Fibroblast of skin of right quadriceps (primary cell): ENCODE results near the gene ARHGEF3.
"Not testable (repeated sequence)": the region's sequence is repeated elsewhere in the genome, so short reads cannot be mapped to it uniquely, and the experiment has no call there.

ENCODE experiments used
- DNase-seq: peaks from one replicate; pipeline ENCODE4 v3.0.0-alpha.2; 2013

Gene ARHGEF3

GRCh38 chr3:56764904-56765547, 36.7 kb downstream of the ARHGEF3 start:
- DNase-seq = no peak

GRCh38 chr3:56764184-56764583, 37.6 kb downstream of the ARHGEF3 start:
- no peak for DNase-seq

GRCh38 chr3:56763233-56763632, 38.5 kb downstream of the ARHGEF3 start:
- no peak for DNase-seq

GRCh38 chr3:56762718-56763117, 39.0 kb downstream of the ARHGEF3 start:
- no peak for DNase-seq

- peak; percentile 26 for DNase-seq
These were observed 39.7 kb downstream of the ARHGEF3 start for GRCh38 chr3:56761887-56762651.

GRCh38 chr3:56761023-56761422, 40.7 kb downstream of the ARHGEF3 start:
- no peak for DNase-seq

- no peak for DNase-seq
These were observed 42.2 kb downstream of the ARHGEF3 start for GRCh38 chr3:56759532-56759931.

- peak; percentile 81 for DNase-seq
These were observed 43.2 kb downstream of the ARHGEF3 start for GRCh38 chr3:56758539-56758981.

- not testable (repeated sequence) for DNase-seq
These were observed 43.7 kb downstream of the ARHGEF3 start for GRCh38 chr3:56758042-56758441.

GRCh38 chr3:56754741-56755417, 46.9 kb downstream of the ARHGEF3 start:
- no peak for DNase-seq

GRCh38 chr3:56753206-56753820, 48.4 kb downstream of the ARHGEF3 start:
- peak; percentile 14 for DNase-seq

- DNase-seq = no peak
These were observed 50.6 kb downstream of the ARHGEF3 start for GRCh38 chr3:56751056-56751707.

GRCh38 chr3:56748663-56749231, 53.0 kb downstream of the ARHGEF3 start:
- no peak for DNase-seq

- DNase-seq = no peak
These were observed 54.6 kb downstream of the ARHGEF3 start for GRCh38 chr3:56747150-56747549.

- no peak for DNase-seq
These were observed 57.7 kb downstream of the ARHGEF3 start for GRCh38 chr3:56744016-56744415.

GRCh38 chr3:56742887-56743286, 58.9 kb downstream of the ARHGEF3 start:
- no peak for DNase-seq

GRCh38 chr3:56739036-56739435, 62.7 kb downstream of the ARHGEF3 start:
- no peak for DNase-seq

GRCh38 chr3:56737006-56737405, 64.7 kb downstream of the ARHGEF3 start:
- DNase-seq = no peak

- no peak for DNase-seq
These were observed 69.6 kb downstream of the ARHGEF3 start for GRCh38 chr3:56732109-56732508.

GRCh38 chr3:56725175-56725574, 76.6 kb downstream of the ARHGEF3 start:
- DNase-seq = no peak

- DNase-seq = no peak
These were observed 77.1 kb downstream of the ARHGEF3 start for GRCh38 chr3:56724676-56725075.

- no peak for DNase-seq
These were observed 80.9 kb downstream of the ARHGEF3 start for GRCh38 chr3:56720849-56721248.
